MM.1S (cell line): Measurements from ENCODE around the gene GABRR1.

Experiments
- DNase-seq: peaks from one replicate; pipeline ENCODE4 v3.0.0-alpha.2; 2015
- H2AFZ ChIP-seq: fragments of 300-600 bp; sonication (generic); 2 replicates; pipeline ENCODE4 v1.6.0; 2016; ENCODE audit warnings: antibody characterized with exemption, low read length
- H3F3A ChIP-seq: fragments of 300-600 bp; sonication (generic); 2 replicates; pipeline ENCODE4 v1.6.1; 2016; ENCODE audit warnings: mild to moderate bottlenecking, antibody characterized with exemption, low read length, moderate library complexity, mixed read lengths; ENCODE audit not compliant: insufficient read depth
- H3K27ac ChIP-seq: fragments of 300-600 bp; sonication (generic); 2 replicates; pipeline ENCODE4 v1.5.1; 2016; ENCODE audit warnings: mild to moderate bottlenecking, low read length
- H3K27me3 ChIP-seq: fragments of 300-600 bp; sonication (generic); replicated peaks from 2 replicates; pipeline ENCODE4 v1.6.0; 2016; ENCODE audit warnings: low read length; ENCODE audit not compliant: insufficient read depth
- H3K36me3 ChIP-seq: fragments of 300-600 bp; sonication (generic); replicated peaks from 2 replicates; pipeline ENCODE4 v1.6.1; 2016; ENCODE audit warnings: mild to moderate bottlenecking, low read length, mixed read lengths; ENCODE audit not compliant: insufficient read depth
- H3K4me1 ChIP-seq: fragments of 300-600 bp; sonication (generic); 2 replicates; pipeline ENCODE4 v1.6.1; 2016; ENCODE audit warnings: low read length, mixed read lengths
- H3K4me2 ChIP-seq: fragments of 300-600 bp; sonication (generic); 2 replicates; pipeline ENCODE4 v1.6.0; 2016; ENCODE audit warnings: low read depth, low read length
- H3K4me3 ChIP-seq: fragments of 300-600 bp; sonication (generic); 2 replicates; pipeline ENCODE4 v1.5.1; 2016; ENCODE audit warnings: low read length, mixed read lengths
- H3K79me2 ChIP-seq: fragments of 300-600 bp; sonication (generic); 2 replicates; pipeline ENCODE4 v1.6.1; 2016; ENCODE audit warnings: mixed run types, low read length, mixed read lengths
- H3K9ac ChIP-seq: fragments of 300-600 bp; sonication (generic); 2 replicates; pipeline ENCODE4 v1.6.1; 2016; ENCODE audit warnings: low read length, mixed read lengths
- H3K9me2 ChIP-seq: fragments of 300-600 bp; sonication (generic); replicated peaks from 2 replicates; pipeline ENCODE4 v1.6.1; 2016; ENCODE audit warnings: mild to moderate bottlenecking, low read length, mixed read lengths; ENCODE audit not compliant: insufficient read depth
- H3K9me3 ChIP-seq: fragments of 300-600 bp; sonication (generic); replicated peaks from 2 replicates; pipeline ENCODE4 v1.6.1; 2016; ENCODE audit warnings: mild to moderate bottlenecking, low read length, mixed read lengths; ENCODE audit not compliant: insufficient read depth
- H4K20me1 ChIP-seq: fragments of 300-600 bp; sonication (generic); 2 replicates; pipeline ENCODE4 v1.6.1; 2016; ENCODE audit warnings: mild to moderate bottlenecking, low read length, moderate library complexity, mixed read lengths; ENCODE audit not compliant: insufficient read depth
- EZH2 ChIP-seq: fragments of 300-600 bp; sonication (generic); optimal IDR thresholded peaks from 2 replicates; pipeline ENCODE3; 2017; ENCODE audit warnings: low read depth, mild to moderate bottlenecking, antibody characterized with exemption, low read length, mixed read lengths
- EZH2phosphoT487 ChIP-seq: fragments of 300-600 bp; sonication (generic); IDR thresholded peaks from 2 replicates; pipeline ENCODE4 v1.6.1; 2018; ENCODE audit warnings: antibody characterized with exemption, low read length
- TF ChIP-seq, protein P1 (sequence below): fragments of 300-600 bp; sonication (generic); IDR thresholded peaks from 2 replicates; pipeline ENCODE4 v1.5.1; 2016; ENCODE audit warnings: antibody characterized with exemption, low read length, mixed read lengths

Gene GABRR1

DNA sequence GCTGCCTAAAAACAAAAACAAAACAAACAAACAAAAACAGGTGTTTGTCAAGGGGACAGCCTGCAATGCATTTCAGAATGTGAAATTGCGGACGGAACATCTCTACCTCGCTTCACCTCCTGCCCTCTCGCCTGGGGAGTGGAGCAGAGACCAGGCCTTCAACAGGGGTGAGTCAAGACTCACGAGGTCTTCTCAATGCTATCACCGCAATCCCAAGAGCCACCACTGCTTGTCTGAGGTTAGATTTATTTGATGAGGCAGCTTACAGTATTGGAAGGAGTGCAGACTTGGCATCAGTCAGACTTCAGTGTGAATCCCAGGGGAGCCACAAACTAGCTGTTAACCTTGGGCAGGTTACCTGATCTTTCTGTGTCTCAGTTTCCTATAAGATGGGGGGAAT lies 7.7 kb downstream of the GABRR1 start:
- no peaks in the 10 kb centered on the region for H3K36me3 ChIP-seq
- no peak overlapping the region for H3K9ac ChIP-seq
- no peak for DNase-seq
- H3K9me3 ChIP-seq = no peaks in the 10 kb centered on the region
- no peaks in the 10 kb centered on the region for H3K9me2 ChIP-seq
- H3K27me3 ChIP-seq = no peaks in the 10 kb centered on the region
- no peak overlapping the region for H3K4me3 ChIP-seq
- H3K4me1 ChIP-seq = peaks cover 16% of the 10 kb centered on the region
- no peak overlapping the region for H2AFZ ChIP-seq
- H3K27ac ChIP-seq = no peak overlapping the region
- H3K4me2 ChIP-seq = no peak overlapping the region
- no peaks in the 10 kb centered on the region for H3F3A ChIP-seq
- H3K79me2 ChIP-seq = no peaks in the 10 kb centered on the region
- no peak for TF ChIP-seq EZH2
- H4K20me1 ChIP-seq = no peaks in the 10 kb centered on the region

DNA sequence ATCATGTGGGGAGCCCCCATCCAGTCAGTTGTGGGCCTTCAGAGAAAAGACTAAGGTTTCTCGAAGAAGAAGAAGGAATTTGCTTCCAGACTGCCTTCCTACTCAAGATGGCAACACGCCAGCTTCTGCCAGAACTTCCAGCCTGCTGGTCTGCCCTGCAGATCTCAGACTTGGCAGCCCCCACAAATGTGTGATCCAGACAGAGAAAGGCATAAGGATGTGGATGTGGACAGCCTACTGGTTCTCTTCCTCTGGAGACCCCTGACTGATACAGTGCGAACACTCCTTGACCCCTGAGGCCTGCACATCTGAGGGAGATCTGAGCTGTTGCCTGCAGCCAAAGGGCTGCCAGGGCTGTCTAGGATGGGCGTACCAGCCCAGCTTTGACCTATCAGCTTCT lies 8.6 kb downstream of the GABRR1 start:
- Histone ChIP-seq H3K4me1 (peaks cover 11% of the 10 kb centered on the region; the same call in 1 of the 2 replicates), H2AFZ (no peak overlapping the region), H3K27me3 (no peaks in the 10 kb centered on the region), H3K9me3 (no peaks in the 10 kb centered on the region), H4K20me1 (no peaks in the 10 kb centered on the region), H3F3A (no peaks in the 10 kb centered on the region), H3K4me2 (no peak overlapping the region), H3K27ac (no peak overlapping the region), H3K36me3 (no peaks in the 10 kb centered on the region), H3K4me3 (no peak overlapping the region), H3K79me2 (no peaks in the 10 kb centered on the region), H3K9ac (no peak overlapping the region), H3K9me2 (no peaks in the 10 kb centered on the region)
- TF ChIP-seq EZH2 (no peak), EZH2phosphoT487 (no peak)
- TF ChIP-seq, protein P1, sequence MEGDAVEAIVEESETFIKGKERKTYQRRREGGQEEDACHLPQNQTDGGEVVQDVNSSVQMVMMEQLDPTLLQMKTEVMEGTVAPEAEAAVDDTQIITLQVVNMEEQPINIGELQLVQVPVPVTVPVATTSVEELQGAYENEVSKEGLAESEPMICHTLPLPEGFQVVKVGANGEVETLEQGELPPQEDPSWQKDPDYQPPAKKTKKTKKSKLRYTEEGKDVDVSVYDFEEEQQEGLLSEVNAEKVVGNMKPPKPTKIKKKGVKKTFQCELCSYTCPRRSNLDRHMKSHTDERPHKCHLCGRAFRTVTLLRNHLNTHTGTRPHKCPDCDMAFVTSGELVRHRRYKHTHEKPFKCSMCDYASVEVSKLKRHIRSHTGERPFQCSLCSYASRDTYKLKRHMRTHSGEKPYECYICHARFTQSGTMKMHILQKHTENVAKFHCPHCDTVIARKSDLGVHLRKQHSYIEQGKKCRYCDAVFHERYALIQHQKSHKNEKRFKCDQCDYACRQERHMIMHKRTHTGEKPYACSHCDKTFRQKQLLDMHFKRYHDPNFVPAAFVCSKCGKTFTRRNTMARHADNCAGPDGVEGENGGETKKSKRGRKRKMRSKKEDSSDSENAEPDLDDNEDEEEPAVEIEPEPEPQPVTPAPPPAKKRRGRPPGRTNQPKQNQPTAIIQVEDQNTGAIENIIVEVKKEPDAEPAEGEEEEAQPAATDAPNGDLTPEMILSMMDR = no peak
- no peak for DNase-seq

DNA sequence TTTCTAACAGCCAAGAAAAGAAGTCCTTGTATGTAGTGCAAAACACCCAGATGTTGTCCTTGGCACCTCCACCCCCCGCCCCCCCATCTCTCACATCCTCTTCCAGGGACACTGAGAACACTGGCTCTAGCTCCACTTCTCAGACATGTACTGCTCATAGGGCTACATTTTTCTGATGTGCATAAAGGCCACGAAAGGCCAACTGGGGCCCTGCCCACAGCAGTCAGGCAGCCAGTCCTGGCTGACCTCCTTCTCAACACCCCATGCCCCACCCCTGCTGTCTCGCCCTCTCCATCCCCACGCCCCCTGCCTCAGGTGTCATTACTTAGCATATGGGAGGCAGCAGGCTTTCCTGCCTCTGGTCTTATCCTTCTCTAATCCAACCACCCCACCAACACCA lies 11.3 kb downstream of the GABRR1 start:
- H3K4me1 ChIP-seq = peaks cover 11% of the 10 kb centered on the region; the same call in 1 of the 2 replicates
- no peaks in the 10 kb centered on the region for H3K9me2 ChIP-seq
- no peaks in the 10 kb centered on the region for H3K9me3 ChIP-seq
- H3K27ac ChIP-seq = no peak overlapping the region
- no peaks in the 10 kb centered on the region for H4K20me1 ChIP-seq
- no peak overlapping the region for H3K4me2 ChIP-seq
- DNase-seq = peak; percentile 11
- no peaks in the 10 kb centered on the region for H3F3A ChIP-seq
- no peak overlapping the region for H2AFZ ChIP-seq
- H3K9ac ChIP-seq = no peak overlapping the region
- H3K79me2 ChIP-seq = no peaks in the 10 kb centered on the region
- TF ChIP-seq EZH2phosphoT487 (no peak), EZH2 (no peak)
- TF ChIP-seq, protein P1 = no peak
- H3K4me3 ChIP-seq = no peak overlapping the region
- no peaks in the 10 kb centered on the region for H3K27me3 ChIP-seq
- no peaks in the 10 kb centered on the region for H3K36me3 ChIP-seq

DNA sequence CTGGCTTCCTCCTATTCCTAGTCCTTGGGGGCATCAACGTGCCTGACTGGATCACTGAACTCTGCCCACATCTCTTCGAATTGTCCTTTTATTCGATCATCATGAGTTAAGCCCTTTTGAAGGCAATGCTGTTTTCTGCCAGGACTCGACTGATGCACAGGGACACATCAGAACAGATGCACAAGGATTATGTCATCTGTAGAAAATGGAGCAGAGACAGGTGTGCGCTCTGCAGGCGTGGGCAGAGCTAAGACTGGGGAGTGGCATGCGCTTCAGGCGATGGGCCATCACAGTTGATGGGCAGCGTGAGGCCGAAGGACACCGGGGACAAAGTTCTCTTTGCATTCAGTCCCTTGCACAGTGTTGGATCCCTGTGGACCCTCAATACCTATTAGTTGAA lies 13.1 kb downstream of the GABRR1 start:
- no peaks in the 10 kb centered on the region for H3K27me3 ChIP-seq
- no peaks in the 10 kb centered on the region for H3K36me3 ChIP-seq
- no peak overlapping the region for H3K9ac ChIP-seq
- H3K4me2 ChIP-seq = no peak overlapping the region
- no peak for DNase-seq
- H3K4me1 ChIP-seq = peaks cover 11% of the 10 kb centered on the region; the same call in 1 of the 2 replicates
- no peaks in the 10 kb centered on the region for H3K9me2 ChIP-seq
- no peak overlapping the region for H2AFZ ChIP-seq
- H3K9me3 ChIP-seq = no peaks in the 10 kb centered on the region
- H3F3A ChIP-seq = no peaks in the 10 kb centered on the region
- TF ChIP-seq EZH2 (no peak), EZH2phosphoT487 (no peak)
- TF ChIP-seq, protein P1 = no peak
- H3K27ac ChIP-seq = no peak overlapping the region
- H4K20me1 ChIP-seq = no peaks in the 10 kb centered on the region
- no peak overlapping the region for H3K4me3 ChIP-seq
- no peaks in the 10 kb centered on the region for H3K79me2 ChIP-seq
